Spleen (tissue), 11 donors: ENCODE data around the gene METTL9. TPM values are rescaled to one million over a fixed set of nuclear protein-coding genes. Genes with fewer than 3 reads are reported as not detected.

ENCODE experiments used
- DNase-seq: peaks from one replicate; pipeline ENCODE4 v3.0.0-alpha.2; 2020
- H3K27ac ChIP-seq, 8 donors: fragments of 200-600 bp; sonication (generic) in 7 of 8; 1 replicate in 4 of 8; 2 replicates in 4 of 8; pipeline versions ENCODE4 v1.5.0 to v1.8.0; 2016 to 2021; ENCODE audit warnings: inconsistent platforms in 4 of 8, mild to moderate bottlenecking in 4 of 8, moderate library complexity in 1 of 8
- H3K27me3 ChIP-seq, 7 donors: fragments of 200-600 bp; sonication (generic) in 6 of 7; replicated peaks in 1 of 7; 1 replicate in 4 of 7; 2 replicates in 3 of 7; pipeline versions ENCODE4 v1.5.0 to v1.8.0; 2016 to 2021; ENCODE audit warnings: inconsistent platforms in 3 of 7, mild to moderate bottlenecking in 1 of 7
- H3K36me3 ChIP-seq, 6 donors: fragments of 200-600 bp; sonication (generic) in 5 of 6; 1 replicate in 4 of 6; 2 replicates in 2 of 6; pipeline versions ENCODE4 v1.5.0 to v1.8.0; 2016 to 2021; ENCODE audit warnings: inconsistent platforms in 2 of 6
- H3K4me1 ChIP-seq, 6 donors: fragments of 200-600 bp; sonication (generic) in 5 of 6; 1 replicate in 3 of 6; 2 replicates in 3 of 6; pipeline versions ENCODE4 v1.5.0 to v1.8.0; 2016 to 2021; ENCODE audit warnings: inconsistent platforms in 3 of 6
- H3K4me3 ChIP-seq, 8 donors: fragments of 200-600 bp; sonication (generic) in 7 of 8; 1 replicate in 4 of 8; 2 replicates in 4 of 8; pipeline versions ENCODE4 v1.5.0 to v1.8.0; 2016 to 2021; ENCODE audit warnings: inconsistent platforms in 4 of 8, mild to moderate bottlenecking in 4 of 8, moderate library complexity in 2 of 8
- H3K9me3 ChIP-seq, 8 donors: fragments of 200-600 bp; sonication (generic) in 7 of 8; 1 replicate in 4 of 8; 2 replicates in 4 of 8; pipeline versions ENCODE4 v1.5.0 to v1.8.0; 2016 to 2021; ENCODE audit warnings: inconsistent platforms in 4 of 8
- POLR2A ChIP-seq, 3 donors: fragments of 450-650 bp; IDR thresholded peaks; one replicate each; pipeline ENCODE4 v1.5.1; 2017; ENCODE audit warnings: antibody characterized with exemption in 3 of 3, mild to moderate bottlenecking in 1 of 3
- POLR2AphosphoS5 ChIP-seq, 3 donors: sonication (generic); formaldehyde crosslinking; IDR thresholded peaks; one replicate each; pipeline ENCODE4 v1.5.1; 2017; ENCODE audit warnings: antibody characterized with exemption in 3 of 3
- WGBS, 5 donors: extraction: QIAGEN DNeasy Blood & Tissue Kit in 3 of 5; methylation state at CpG; one replicate each; pipeline versions ENCODE4 v1.1.5 to v1.1.7; 2013 to 2018; 5-methylcytosine and 5-hydroxymethylcytosine counted together
- intact Hi-C: fragments of 100-400 bp; cut with DNase I; formaldehyde crosslinking; loops from one replicate; pipeline ENCODE4 v1.15.0; 2023; ENCODE audit warnings: low total_unique reads
- polyA plus RNA-seq, 3 donors: library from polyadenylated mRNA; stranded (reverse); fragments of 200-250 nt; gene quantifications; one replicate each; pipeline ENCODE4 v1.2.1, GENCODE V29; 2013
- total RNA-seq, 7 donors: library from RNA; depleted of rRNA in 3 of 7; stranded (reverse); fragments of >200 nt in 3 of 7; fragmentation: NEBNext Ultra II Directional in 4 of 7; extraction: Animal tissue kit (Norgen Biotek cat#: 25700) in 4 of 7; gene quantifications; one replicate each; pipeline versions ENCODE4 v1.1.0 to v1.2.1, GENCODE V29; 2016 to 2021
- TF ChIP-seq, protein P1 (sequence below), 11 experiments: fragments of 200-600 bp in 7 of 11; fragments of 450-650 bp in 4 of 11; sonication (generic) in 4 of 11; IDR thresholded peaks in 8 of 11; conservative IDR thresholded peaks in 3 of 11; 1 replicate in 7 of 11; 2 replicates in 4 of 11; pipeline versions ENCODE4 v1.4.0 to v1.8.0; 2016 to 2021; ENCODE audit warnings: antibody characterized with exemption in 11 of 11, inconsistent platforms in 4 of 11, mild to moderate bottlenecking in 1 of 11
- donor health status: healthy with polysubstance abuse.
- donor health status: DM: no; HTN: no; CAD: no; lungs with moderate emphysema.
- donor health status: DM: no; HTN: no; CAD: no.
- donor health status: Bipolar disorder and iron deficiency.
- donor health status: healthy.
- donor health status: DM: no; HTN: no; CAD: no.
- donor health status: DM: yes; HTN: yes; CAD: no.

Gene METTL9
- total and polyA plus RNA-seq, 10 donors = 28.5 to 247 (median 97.1) TPM

DNA sequence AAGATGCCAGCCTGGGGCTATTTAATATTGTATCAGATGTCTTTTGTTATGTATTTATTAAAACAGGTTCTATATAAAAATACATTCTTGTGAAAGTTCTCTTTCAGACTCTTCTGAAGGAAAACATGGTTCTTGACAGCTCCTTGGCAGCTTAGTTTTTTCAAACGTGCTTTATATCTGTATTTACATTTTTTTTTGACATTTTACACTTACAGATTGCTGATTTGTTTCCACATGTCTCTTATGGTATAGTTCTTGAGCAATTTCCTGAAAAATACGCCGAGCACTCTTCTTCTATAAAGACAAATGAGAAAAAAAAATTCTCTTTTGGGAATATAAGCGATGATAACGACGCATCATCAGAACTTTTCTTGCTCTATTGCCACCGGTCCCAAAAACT, 43.5 kb downstream of the METTL9 start:
- H3K4me3 ChIP-seq = no peak overlapping the region
- peak overlapping the region in 2 of 8 donors; percentile 88 to 89 for H3K27ac ChIP-seq
- peaks cover 36 to 100% (median 79%) of the 10 kb centered on the region in 6 donors for H3K4me1 ChIP-seq
- TF ChIP-seq, protein P1, sequence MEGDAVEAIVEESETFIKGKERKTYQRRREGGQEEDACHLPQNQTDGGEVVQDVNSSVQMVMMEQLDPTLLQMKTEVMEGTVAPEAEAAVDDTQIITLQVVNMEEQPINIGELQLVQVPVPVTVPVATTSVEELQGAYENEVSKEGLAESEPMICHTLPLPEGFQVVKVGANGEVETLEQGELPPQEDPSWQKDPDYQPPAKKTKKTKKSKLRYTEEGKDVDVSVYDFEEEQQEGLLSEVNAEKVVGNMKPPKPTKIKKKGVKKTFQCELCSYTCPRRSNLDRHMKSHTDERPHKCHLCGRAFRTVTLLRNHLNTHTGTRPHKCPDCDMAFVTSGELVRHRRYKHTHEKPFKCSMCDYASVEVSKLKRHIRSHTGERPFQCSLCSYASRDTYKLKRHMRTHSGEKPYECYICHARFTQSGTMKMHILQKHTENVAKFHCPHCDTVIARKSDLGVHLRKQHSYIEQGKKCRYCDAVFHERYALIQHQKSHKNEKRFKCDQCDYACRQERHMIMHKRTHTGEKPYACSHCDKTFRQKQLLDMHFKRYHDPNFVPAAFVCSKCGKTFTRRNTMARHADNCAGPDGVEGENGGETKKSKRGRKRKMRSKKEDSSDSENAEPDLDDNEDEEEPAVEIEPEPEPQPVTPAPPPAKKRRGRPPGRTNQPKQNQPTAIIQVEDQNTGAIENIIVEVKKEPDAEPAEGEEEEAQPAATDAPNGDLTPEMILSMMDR (IDR thresholded peaks at IDR 0.05 in 8 of 11, conservative IDR thresholded peaks at IDR 0.05 in 3 of 11) = no peak
- TF ChIP-seq POLR2A (IDR thresholded peaks at IDR 0.05) = no peak
- TF ChIP-seq POLR2AphosphoS5 (IDR thresholded peaks at IDR 0.05) = no peak
- no peaks in the 10 kb centered on the region for H3K27me3 ChIP-seq
- intact Hi-C loops = loop anchor here (5.0 kb wide), 1 partner anchor 56 kb away; no protein-coding TSS in a partner anchor
- H3K9me3 ChIP-seq = no peaks in the 10 kb centered on the region
- no peak for DNase-seq
- H3K36me3 ChIP-seq = peaks cover 0 to 85% (median 2%) of the 10 kb centered on the region in 6 donors
- 40 to 65% (median 63%) methylated on average over 7 of the region's 7 CpGs for WGBS, 5 donors

DNA sequence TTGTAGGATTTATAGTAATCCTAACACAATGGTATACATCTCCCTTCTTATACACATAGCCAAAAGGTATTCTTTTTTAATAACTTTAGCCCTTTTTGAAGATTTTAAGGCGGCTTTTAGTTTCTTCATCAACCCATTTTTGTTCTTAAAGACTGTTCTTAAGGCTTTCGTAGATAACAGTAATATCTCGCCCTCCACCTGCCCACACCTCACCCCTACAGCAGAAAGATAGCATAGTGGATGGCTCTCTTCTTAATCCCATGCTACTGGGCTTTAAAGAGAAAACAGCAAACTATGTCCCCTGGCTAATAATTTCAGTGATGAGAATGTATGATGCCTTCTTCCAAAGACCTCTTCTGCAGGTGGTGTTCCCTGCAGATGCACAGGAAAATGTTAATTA, 44.4 kb downstream of the METTL9 start:
- intact Hi-C loops = loop anchor here (5.0 kb wide), 1 partner anchor 56 kb away; no protein-coding TSS in a partner anchor
- no peak for DNase-seq
- H3K9me3 ChIP-seq = no peaks in the 10 kb centered on the region
- peaks cover 36 to 100% (median 82%) of the 10 kb centered on the region in 6 donors for H3K4me1 ChIP-seq
- no peak overlapping the region for H3K4me3 ChIP-seq
- TF ChIP-seq POLR2AphosphoS5 (IDR thresholded peaks at IDR 0.05) = no peak
- H3K27me3 ChIP-seq = no peaks in the 10 kb centered on the region
- H3K27ac ChIP-seq = peak overlapping the region in 6 of 8 donors; percentile 85 to 89 (median 87)
- peaks cover 0 to 91% (median 2%) of the 10 kb centered on the region in 6 donors for H3K36me3 ChIP-seq
- 94 to 99% (median 96%) methylated on average over 3 of the region's 3 CpGs for WGBS, 5 donors

DNA sequence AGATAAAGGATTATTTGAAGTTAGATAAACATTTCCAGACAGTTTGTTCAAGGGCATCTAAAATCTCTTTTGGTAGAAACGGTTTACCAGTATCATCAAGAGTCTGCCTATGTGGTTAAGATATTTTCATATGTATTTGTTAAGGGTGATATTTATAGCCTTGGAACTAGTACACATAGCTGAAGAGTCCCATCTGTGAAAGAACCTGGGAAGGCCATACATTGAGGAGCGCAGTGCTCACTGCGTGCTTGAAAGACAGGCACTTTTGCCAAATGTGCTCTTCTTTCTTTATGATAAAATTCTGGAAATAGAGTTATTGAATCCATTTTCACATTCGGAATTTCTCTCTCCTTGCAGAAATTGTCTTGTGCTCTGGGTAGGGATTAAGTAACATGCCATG, 45.3 kb downstream of the METTL9 start:
- no peaks in the 10 kb centered on the region for H3K9me3 ChIP-seq
- H3K27ac ChIP-seq = peak overlapping the region; percentile 67 to 89 (median 86)
- no peak for TF ChIP-seq POLR2AphosphoS5 (IDR thresholded peaks at IDR 0.05)
- no peak for DNase-seq
- no peaks in the 10 kb centered on the region for H3K27me3 ChIP-seq
- 69 to 84% (median 73%) methylated on average over 4 of the region's 4 CpGs for WGBS, 5 donors
- peaks cover 0 to 95% (median 2%) of the 10 kb centered on the region in 6 donors for H3K36me3 ChIP-seq
- intact Hi-C loops = loop anchor here (5.0 kb wide), 1 partner anchor 57 kb away; no protein-coding TSS in a partner anchor
- H3K4me3 ChIP-seq = peak overlapping the region in 5 of 8 donors; percentile 26 to 59 (median 33)
- peaks cover 36 to 100% (median 83%) of the 10 kb centered on the region in 6 donors for H3K4me1 ChIP-seq

DNA sequence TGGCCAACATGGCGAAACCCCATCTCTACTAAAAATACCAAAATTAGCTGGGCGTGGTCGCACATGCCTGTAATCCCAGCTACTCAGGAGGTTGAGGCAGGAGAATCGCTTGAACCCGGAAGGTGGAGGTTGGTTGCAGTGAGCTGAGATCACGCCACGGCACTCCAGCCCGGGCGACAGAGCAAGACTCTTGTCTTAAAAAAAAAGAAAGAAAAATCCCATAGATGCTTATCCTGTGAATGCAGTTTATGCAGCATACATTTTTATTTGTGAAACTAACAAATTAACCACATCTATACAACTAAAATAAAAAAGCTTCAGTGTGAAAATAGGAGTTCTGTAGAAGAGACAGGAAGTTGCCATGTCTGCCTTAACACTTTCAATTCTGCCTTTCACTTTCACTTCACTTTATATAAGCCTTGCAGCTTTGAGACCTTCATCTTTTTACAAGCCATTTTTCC, 45.9 kb downstream of the METTL9 start:
- H3K27ac ChIP-seq = peak overlapping the region; percentile 67 to 89 (median 86)
- TF ChIP-seq POLR2AphosphoS5 (IDR thresholded peaks at IDR 0.05) = peak in 2 of 3 donors; percentile 27 to 50
- TF ChIP-seq, protein P1 (IDR thresholded peaks at IDR 0.05 in 8 of 11, conservative IDR thresholded peaks at IDR 0.05 in 3 of 11) = no peak
- no peak for TF ChIP-seq POLR2A (IDR thresholded peaks at IDR 0.05)
- H3K36me3 ChIP-seq = peaks cover 0 to 91% (median 2%) of the 10 kb centered on the region in 6 donors
- H3K4me3 ChIP-seq = peak overlapping the region; percentile 8 to 59 (median 28)
- intact Hi-C loops = no loop called here
- H3K9me3 ChIP-seq = no peaks in the 10 kb centered on the region
- DNase-seq = no peak
- 40 to 49% (median 45%) methylated on average over 9 of the region's 9 CpGs for WGBS, 5 donors
- H3K27me3 ChIP-seq = no peaks in the 10 kb centered on the region
- peaks cover 40 to 100% (median 86%) of the 10 kb centered on the region in 6 donors for H3K4me1 ChIP-seq

DNA sequence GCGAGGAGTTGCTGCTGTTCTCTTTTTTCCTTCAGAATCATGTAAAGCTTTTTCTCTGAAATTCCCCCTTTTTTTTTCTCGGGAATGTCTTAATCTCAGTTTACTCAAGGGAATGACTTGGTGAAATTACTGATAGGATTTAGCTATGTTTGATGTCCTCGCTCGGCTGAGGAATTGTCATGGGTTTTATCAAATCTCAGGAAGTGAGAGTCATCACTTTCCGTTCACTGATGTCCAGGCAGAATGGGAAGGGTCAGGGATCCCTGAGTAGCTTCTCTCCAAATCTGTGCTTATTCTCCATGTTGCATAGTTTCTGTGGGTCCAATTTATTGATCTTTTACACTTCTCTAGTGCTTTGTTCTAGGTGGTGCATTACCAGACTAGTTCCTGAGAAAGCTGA, 46.7 kb downstream of the METTL9 start:
- H3K9me3 ChIP-seq = no peaks in the 10 kb centered on the region
- no peaks in the 10 kb centered on the region for H3K27me3 ChIP-seq
- H3K4me1 ChIP-seq = peaks cover 37 to 100% (median 88%) of the 10 kb centered on the region in 6 donors
- WGBS, 5 donors = 39 to 63% (median 62%) methylated on average over 5 of the region's 5 CpGs
- intact Hi-C loops = no loop called here
- H3K27ac ChIP-seq = peak overlapping the region; percentile 67 to 89 (median 86)
- TF ChIP-seq, protein P1 (IDR thresholded peaks at IDR 0.05 in 8 of 11, conservative IDR thresholded peaks at IDR 0.05 in 3 of 11) = no peak
- TF ChIP-seq POLR2A (IDR thresholded peaks at IDR 0.05) (no peak), POLR2AphosphoS5 (IDR thresholded peaks at IDR 0.05) (no peak)
- peak overlapping the region in 2 of 8 donors; percentile 30 to 59 for H3K4me3 ChIP-seq
- no peak for DNase-seq
- H3K36me3 ChIP-seq = peaks cover 0 to 83% (median 2%) of the 10 kb centered on the region in 6 donors
